NCI-H748 treated with DMSO at 0.1 percent for 48 hours (cell line): ENCODE results near the gene MRPS18B.
A peak's percentile ranks its signal among the peaks of the same experiment; 100 is the strongest.

ENCODE experiments used
- DNase-seq: peaks from one replicate; lab custom pipeline; 2025; lab: John Stamatoyannopoulos, UW

MRPS18B gene

DNA sequence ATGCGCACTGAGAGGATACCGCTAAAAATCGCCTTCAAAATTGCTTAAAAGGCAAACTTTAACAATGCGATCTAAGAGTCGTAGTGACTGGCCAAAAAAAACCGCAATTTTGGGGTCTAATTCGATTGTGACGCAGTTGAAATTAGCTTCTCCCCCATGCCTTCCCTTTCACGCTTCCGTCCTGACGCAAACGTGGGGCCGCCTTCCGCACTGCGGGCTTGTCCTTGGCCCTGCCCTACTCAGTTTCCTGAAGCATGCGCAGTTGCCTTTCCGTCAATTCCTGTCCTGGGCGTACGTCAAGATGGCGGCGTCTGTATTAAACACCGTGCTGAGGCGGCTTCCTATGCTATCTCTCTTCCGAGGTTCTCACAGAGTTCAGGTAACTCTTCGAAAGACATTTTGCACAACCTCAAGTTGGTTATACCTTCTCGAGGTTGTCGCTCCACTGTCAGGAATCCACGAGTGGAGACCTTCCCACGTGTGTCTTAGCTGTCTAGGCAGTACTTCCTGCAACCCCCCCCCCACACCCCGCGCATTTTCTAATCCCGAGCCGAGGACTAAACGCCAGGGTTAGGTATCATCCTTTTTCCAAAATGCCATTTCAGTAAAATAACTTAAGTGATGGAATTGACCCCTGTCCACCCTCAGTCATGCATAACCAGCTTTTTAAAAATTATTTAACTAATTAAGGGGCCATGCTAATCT, at the start of gene MRPS18B:
Gene MRPS18B, plus strand, starts transcription at position 276 of the 705 bp plus-strand sequence. Its CDS starts 26 bp downstream, at position 302.
- peak; percentile 98 for DNase-seq

DNA sequence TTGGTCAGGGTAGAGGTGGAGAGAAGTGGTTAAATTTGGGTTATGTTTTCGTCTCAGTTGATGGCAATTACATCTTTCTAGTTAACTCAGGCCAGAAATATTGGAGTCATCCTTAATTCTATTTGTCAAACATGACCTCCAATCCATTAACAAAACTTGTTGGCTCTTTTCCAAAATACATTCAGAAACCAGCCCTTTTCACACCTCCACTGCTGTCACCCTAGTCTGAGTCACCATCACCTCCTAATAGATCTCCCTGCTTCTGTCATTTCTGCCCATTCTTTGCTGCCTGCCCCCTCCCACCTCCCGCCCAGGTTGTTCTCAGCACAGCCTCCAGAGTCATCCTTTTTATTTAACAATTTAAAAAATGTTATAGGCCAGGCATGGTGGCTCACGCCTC, 49.4 kb upstream of the MRPS18B start:
- DNase-seq = no peak

- no peak for DNase-seq
These were observed 47.4 kb upstream of the MRPS18B start for GRCh38 chr6:30570263-30570662.

GRCh38 chr6:30570740-30571074, 46.9 kb upstream of the MRPS18B start:
- DNase-seq = no peak

DNA sequence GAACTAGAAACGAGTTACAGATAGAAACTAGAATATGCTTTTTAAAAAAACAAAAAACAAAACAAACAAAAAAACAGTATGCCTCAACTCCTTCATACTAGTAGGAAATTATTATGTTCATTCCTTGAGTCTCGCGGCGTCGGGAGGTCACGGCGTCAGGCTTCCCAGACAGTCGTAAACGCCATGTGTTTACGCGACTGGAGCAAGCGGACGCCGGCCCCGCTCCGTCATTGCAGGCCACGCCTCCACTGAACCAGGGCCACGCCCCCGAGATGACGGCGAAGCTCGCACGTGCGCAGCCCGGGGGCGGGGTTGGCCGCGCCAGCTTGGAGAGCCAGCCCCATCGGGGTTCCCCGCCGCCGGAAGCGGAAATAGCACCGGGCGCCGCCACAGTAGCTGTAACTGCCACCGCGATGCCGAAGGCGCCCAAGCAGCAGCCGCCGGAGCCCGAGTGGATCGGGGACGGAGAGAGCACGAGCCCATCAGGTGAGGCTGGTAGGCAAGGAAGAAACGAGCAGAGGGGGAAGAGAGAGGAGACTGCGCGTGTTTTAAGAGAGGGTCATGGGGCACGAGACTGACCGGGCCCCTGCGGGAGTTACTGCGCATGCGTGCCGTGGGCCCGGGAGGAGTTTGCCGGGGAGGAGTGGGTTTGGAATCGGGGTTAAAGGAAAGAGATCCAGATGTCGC, 46.4 kb upstream of the MRPS18B start, which contains the start of gene ABCF1:
Gene ABCF1, plus strand, starts transcription at position 368 of the 687 bp plus-strand sequence. Its CDS starts 46 bp downstream, at position 414.
- DNase-seq = peak; percentile 94

DNA sequence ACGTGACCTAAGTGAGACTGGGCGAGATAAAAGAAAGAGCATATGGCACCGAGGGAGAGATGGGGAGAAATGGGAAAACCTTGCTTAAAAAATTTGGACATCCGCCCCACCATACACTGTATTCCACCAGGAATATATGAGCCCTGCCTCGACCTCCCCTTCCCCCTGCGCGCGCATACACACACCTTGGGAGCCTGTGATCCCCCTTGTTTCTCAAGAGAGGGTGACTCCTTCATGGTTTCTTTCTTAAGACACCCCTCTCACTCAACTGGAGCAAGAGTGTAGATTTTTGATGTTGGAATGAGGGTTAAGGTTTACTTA, 45.9 kb upstream of the MRPS18B start:
- DNase-seq = no peak

DNA sequence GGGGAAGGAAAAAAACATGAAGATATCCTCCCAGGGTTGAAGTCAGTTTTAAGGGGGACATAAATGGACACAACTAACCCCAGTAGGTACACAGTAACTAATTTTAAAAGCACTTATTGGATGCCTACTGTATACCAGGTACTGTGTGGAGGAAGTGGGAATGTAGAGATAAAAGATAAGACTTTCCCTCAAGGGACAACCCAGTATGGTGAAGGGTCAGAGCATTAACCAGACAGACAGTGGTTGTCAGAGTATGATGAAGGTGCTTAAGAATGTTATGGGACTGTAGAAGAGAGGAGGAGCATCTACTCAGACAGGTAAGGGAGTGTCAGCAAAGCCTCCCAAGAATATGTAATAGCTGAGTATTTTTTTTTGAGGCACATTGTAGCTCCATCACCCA, 45.5 kb upstream of the MRPS18B start:
- DNase-seq = no peak

DNA sequence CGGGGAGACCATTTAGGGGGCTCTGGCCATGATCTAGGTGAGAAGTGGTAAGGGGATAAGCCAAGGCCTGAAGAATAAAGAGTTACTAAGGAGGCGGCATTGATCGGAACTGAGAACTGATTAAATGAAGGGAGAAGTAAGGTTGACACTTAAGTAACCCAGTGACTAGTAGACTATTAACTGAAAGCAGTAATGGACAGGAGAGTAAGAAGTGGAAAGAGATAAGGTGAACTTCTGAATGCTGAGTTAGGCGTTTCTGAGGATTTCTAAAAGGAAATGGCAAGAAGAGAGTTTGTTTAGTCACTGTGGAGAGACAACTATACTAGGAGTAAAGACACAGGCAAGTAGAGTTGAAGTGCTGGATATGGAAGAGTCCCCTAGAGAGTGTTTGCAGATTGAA, 44.5 kb upstream of the MRPS18B start:
- no peak for DNase-seq

- no peak for DNase-seq
These were observed 39.6 kb upstream of the MRPS18B start for GRCh38 chr6:30578051-30578450.

DNA sequence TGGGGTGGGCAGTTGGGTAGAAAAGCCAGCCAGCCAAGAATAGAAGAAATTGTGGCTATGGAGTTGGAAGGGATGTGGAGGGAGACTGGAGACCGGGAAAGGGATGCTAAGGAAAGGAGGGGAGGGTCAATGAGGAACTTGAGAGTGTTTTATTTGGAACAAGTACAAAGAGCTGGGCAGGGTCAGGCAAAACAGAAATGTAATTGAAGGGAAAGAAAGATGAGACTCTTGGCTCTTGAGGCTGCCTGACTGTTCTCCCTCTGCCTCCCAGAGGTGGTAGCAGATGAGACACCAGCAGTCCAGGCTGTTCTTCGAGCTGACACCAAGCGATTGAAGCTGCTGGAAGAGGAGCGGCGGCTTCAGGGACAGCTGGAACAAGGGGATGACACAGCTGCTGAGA, 33.7 kb upstream of the MRPS18B start:
- no peak for DNase-seq

DNA sequence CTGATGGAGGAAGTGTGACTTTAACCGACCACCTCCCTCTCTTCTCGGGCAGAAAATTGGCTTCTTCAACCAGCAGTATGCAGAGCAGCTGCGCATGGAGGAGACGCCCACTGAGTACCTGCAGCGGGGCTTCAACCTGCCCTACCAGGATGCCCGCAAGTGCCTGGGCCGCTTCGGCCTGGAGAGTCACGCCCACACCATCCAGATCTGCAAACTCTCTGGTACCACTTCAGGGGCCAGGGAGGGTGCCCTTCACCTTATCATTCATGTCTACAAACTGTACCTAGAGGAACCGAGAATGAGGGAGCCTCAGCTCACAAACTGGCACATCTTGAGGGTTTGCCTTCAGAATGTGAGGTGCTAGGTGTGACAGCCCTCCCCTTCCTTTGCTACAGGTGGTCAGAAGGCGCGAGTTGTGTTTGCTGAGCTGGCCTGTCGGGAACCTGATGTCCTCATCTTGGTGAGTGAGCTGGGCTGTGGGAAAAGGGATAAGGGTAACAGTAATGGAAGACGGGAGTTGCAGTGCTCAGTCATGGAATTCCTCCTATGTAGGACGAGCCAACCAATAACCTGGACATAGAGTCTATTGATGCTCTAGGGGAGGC, 27.8 kb upstream of the MRPS18B start:
- DNase-seq = no peak

- no peak for DNase-seq
These were observed 27.1 kb upstream of the MRPS18B start for GRCh38 chr6:30590509-30590908.

DNA sequence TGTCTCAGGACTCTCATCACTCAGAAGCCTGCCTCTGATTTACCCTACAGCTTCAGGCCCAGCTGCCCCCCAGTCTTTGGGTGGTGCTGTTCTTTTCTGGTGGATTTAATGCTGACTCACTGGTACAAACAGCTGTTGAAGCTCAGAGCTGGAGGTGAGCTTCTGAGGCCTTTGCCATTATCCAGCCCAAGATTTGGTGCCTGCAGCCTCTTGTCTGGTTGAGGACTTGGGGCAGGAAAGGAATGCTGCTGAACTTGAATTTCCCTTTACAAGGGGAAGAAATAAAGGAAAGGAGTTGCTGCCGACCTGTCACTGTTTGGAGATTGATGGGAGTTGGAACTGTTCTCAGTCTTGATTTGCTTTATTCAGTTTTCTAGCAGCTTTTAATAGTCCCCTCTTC, 26.6 kb upstream of the MRPS18B start:
- no peak for DNase-seq

DNA sequence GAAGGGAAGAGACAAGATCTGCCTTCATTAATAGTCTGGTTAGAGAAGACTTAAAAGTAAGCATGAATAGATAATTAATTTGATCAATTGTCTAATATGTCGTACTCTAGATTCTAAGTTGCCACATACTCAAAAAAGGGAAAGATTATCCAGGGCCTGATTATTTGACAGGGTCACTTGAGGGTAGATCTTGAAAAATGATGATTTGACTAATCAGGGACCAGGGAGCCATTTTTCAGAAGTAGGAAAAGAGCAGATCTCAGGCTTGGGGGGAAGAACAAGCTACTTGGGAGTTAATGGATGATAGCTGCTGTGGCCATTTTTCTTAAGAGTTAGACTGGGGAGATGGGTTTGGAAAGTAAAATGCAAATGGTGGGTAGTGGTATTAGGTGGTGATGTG, 25.4 kb upstream of the MRPS18B start:
- DNase-seq = no peak

GRCh38 chr6:30597315-30598144, 20.1 kb upstream of the MRPS18B start:
- DNase-seq = peak; percentile 40

DNA sequence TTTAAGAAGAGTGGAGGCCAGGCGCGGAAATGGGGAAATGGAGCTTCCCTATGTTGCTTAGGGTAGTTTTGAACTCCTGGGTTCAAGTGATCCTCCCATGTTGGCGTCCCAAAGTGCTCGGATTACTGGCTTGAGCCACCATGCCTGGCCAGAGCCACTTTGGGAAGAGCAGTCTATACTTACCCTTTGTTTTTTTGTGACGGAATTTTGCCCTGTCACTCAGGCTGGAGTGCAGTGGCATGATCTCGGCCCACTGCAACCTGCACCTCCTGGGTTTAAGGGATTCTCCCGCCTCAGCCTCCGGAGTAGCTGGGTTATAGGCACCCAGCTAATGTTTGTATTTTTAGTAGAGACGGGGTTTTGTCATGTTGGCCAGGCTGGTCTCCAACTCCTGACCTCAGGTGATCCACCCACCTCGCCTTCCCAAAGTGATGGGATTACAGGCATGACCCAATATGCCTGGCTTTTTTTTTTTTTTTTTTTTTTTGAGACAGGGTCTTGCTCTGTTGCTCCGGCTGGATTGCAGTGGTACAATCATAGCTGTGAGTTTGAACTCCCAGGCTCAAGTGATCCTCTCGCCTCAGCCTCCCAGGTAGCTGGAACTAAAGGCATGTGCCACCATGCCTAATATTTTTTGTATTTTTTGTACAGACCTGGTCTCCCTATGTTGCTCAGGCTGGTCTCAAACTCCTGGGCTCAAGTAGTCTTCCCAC, 18.6 kb upstream of the MRPS18B start:
- DNase-seq = no peak

GRCh38 chr6:30599625-30600324, 17.9 kb upstream of the MRPS18B start:
- no peak for DNase-seq

DNA sequence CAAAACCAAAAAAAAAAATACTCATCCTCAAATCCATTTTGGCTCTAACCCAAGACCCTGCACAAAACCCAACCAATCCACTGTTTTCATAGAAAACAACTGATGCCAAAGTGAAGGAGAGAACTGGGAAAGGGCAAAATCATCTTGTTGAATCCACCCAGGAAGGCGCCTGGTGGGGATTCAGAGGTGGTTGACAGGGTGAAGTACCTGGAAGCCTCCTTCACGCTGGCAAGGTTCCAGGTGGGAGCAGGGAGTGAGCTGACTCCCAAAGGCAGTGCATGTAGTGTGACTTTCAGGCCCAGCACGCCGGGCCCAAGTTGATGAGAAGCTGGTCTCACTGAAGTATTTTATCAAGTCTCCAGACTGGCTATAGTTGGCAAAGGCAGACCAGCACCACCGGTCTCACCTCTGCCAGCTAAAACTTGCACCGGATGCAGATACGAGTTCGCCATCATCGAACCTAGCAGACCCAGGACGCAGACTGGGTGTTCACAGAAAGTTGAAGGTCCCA, 17.1 kb upstream of the MRPS18B start:
- DNase-seq = no peak

- no peak for DNase-seq
These were observed 16.2 kb upstream of the MRPS18B start for GRCh38 chr6:30601436-30601814.

- DNase-seq = no peak
These were observed 15.6 kb upstream of the MRPS18B start for GRCh38 chr6:30601815-30602641.
